Liver (tissue), 3 donors: Measurements from ENCODE around the gene ATP2A1.

Source experiments
- EGR1 ChIP-seq, 2 donors: IDR thresholded peaks; 2 replicates each; pipeline ENCODE4 v1.6.1; 2016 to 2018; ENCODE audit warnings: antibody characterized with exemption in 2 of 2, low read depth in 2 of 2
- FOXA1 ChIP-seq: IDR thresholded peaks from 2 replicates; pipeline ENCODE4 v1.6.1; 2016; ENCODE audit warnings: antibody characterized with exemption
- GABPA ChIP-seq, 2 donors: IDR thresholded peaks in 1 of 2; conservative IDR thresholded peaks in 1 of 2; 2 replicates each; pipeline ENCODE4 v1.6.1; 2016; ENCODE audit warnings: antibody characterized with exemption in 2 of 2, mild to moderate bottlenecking in 1 of 2, moderate library complexity in 1 of 2
- JUND ChIP-seq, 2 donors: IDR thresholded peaks; 2 replicates each; pipeline ENCODE4 v1.6.1; 2016; ENCODE audit warnings: antibody characterized with exemption in 2 of 2
- MAX ChIP-seq: IDR thresholded peaks from 2 replicates; pipeline ENCODE4 v1.6.1; 2016; ENCODE audit warnings: antibody characterized with exemption
- RAD21 ChIP-seq, 2 donors: IDR thresholded peaks; 2 replicates each; pipeline ENCODE4 v1.6.1; 2016; ENCODE audit warnings: antibody characterized with exemption in 2 of 2, mild to moderate bottlenecking in 2 of 2
- REST ChIP-seq: IDR thresholded peaks from 2 replicates; pipeline ENCODE4 v1.6.1; 2016; ENCODE audit warnings: antibody characterized with exemption, mild to moderate bottlenecking
- RXRA ChIP-seq, 2 donors: IDR thresholded peaks; 2 replicates each; pipeline ENCODE4 v1.6.1; 2017 to 2018; ENCODE audit warnings: antibody characterized with exemption in 2 of 2, mild to moderate bottlenecking in 1 of 2
- SP1 ChIP-seq: IDR thresholded peaks from 2 replicates; pipeline ENCODE4 v1.6.1; 2018; ENCODE audit warnings: antibody characterized with exemption, mild to moderate bottlenecking
- TAF1 ChIP-seq: conservative IDR thresholded peaks from 2 replicates; pipeline ENCODE4 v1.6.1; 2016; ENCODE audit warnings: antibody characterized with exemption, mild to moderate bottlenecking
- YY1 ChIP-seq: IDR thresholded peaks from 2 replicates; pipeline ENCODE4 v1.6.1; 2016; ENCODE audit warnings: antibody characterized with exemption, mild to moderate bottlenecking
- TF ChIP-seq, protein P1 (sequence below): fragments of 150-350 bp; IDR thresholded peaks from 2 replicates; pipeline ENCODE4 v1.5.1; 2017; ENCODE audit warnings: improper control_type of control experiment, low read depth, low read length; ENCODE audit not compliant: missing input control
- TF ChIP-seq, protein P2 (sequence below): IDR thresholded peaks from 2 replicates; pipeline ENCODE4 v1.6.1; 2016; ENCODE audit warnings: antibody characterized with exemption
- TF ChIP-seq, protein P3 (sequence below): IDR thresholded peaks from 2 replicates; pipeline ENCODE4 v1.6.1; 2016; ENCODE audit warnings: antibody characterized with exemption
- donor health status: healthy.
- donor health status: healthy.

- TF ChIP-seq, protein P1, sequence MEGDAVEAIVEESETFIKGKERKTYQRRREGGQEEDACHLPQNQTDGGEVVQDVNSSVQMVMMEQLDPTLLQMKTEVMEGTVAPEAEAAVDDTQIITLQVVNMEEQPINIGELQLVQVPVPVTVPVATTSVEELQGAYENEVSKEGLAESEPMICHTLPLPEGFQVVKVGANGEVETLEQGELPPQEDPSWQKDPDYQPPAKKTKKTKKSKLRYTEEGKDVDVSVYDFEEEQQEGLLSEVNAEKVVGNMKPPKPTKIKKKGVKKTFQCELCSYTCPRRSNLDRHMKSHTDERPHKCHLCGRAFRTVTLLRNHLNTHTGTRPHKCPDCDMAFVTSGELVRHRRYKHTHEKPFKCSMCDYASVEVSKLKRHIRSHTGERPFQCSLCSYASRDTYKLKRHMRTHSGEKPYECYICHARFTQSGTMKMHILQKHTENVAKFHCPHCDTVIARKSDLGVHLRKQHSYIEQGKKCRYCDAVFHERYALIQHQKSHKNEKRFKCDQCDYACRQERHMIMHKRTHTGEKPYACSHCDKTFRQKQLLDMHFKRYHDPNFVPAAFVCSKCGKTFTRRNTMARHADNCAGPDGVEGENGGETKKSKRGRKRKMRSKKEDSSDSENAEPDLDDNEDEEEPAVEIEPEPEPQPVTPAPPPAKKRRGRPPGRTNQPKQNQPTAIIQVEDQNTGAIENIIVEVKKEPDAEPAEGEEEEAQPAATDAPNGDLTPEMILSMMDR, result no peak
- TF ChIP-seq EGR1 (IDR thresholded peaks at IDR 0.05; ENCODE audit: low read depth in 2 of 2), result no peak
- no peak for TF ChIP-seq SP1
- TF ChIP-seq JUND (IDR thresholded peaks at IDR 0.05), result no peak
- TF ChIP-seq MAX, result no peak
- TF ChIP-seq, protein P2, sequence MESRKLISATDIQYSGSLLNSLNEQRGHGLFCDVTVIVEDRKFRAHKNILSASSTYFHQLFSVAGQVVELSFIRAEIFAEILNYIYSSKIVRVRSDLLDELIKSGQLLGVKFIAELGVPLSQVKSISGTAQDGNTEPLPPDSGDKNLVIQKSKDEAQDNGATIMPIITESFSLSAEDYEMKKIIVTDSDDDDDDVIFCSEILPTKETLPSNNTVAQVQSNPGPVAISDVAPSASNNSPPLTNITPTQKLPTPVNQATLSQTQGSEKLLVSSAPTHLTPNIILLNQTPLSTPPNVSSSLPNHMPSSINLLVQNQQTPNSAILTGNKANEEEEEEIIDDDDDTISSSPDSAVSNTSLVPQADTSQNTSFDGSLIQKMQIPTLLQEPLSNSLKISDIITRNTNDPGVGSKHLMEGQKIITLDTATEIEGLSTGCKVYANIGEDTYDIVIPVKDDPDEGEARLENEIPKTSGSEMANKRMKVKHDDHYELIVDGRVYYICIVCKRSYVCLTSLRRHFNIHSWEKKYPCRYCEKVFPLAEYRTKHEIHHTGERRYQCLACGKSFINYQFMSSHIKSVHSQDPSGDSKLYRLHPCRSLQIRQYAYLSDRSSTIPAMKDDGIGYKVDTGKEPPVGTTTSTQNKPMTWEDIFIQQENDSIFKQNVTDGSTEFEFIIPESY, result no peak
- TF ChIP-seq, protein P3, sequence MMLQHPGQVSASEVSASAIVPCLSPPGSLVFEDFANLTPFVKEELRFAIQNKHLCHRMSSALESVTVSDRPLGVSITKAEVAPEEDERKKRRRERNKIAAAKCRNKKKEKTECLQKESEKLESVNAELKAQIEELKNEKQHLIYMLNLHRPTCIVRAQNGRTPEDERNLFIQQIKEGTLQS, result no peak
- no peak for TF ChIP-seq TAF1
- no peak for TF ChIP-seq RXRA (IDR thresholded peaks at IDR 0.05)
- no peak for TF ChIP-seq REST
- TF ChIP-seq GABPA (IDR thresholded peaks at IDR 0.05 in 1 of 2, conservative IDR thresholded peaks at IDR 0.05 in 1 of 2), result no peak
- TF ChIP-seq FOXA1, result no peak
- no peak for TF ChIP-seq YY1
- TF ChIP-seq RAD21 (IDR thresholded peaks at IDR 0.05), result no peak
Observed at GRCh38 chr16:28917095-28917494, 38.8 kb downstream of the ATP2A1 start.
